BLaER1 (cell line): Measurements from ENCODE around the gene SLC39A13.
A peak's percentile ranks its signal among the peaks of the same experiment; 100 is the strongest.

Experiments
- H3K27ac ChIP-seq: shearing (Covaris generic); formaldehyde crosslinking; 2 replicates; pipeline ENCODE4 v1.8.1; 2022
- H3K27me3 ChIP-seq: shearing (Covaris generic); formaldehyde crosslinking; 2 replicates; pipeline ENCODE4 v1.8.1; 2022
- H3K36me3 ChIP-seq: shearing (Covaris generic); formaldehyde crosslinking; 2 replicates; pipeline ENCODE4 v1.8.1; 2022
- H3K4me1 ChIP-seq: shearing (Covaris generic); formaldehyde crosslinking; 2 replicates; pipeline ENCODE4 v1.8.1; 2022
- H3K4me2 ChIP-seq: shearing (Covaris generic); formaldehyde crosslinking; 2 replicates; pipeline ENCODE4 v1.8.1; 2022
- H3K4me3 ChIP-seq: shearing (Covaris generic); formaldehyde crosslinking; 2 replicates; pipeline ENCODE4 v1.8.1; 2022
- H3K9ac ChIP-seq: shearing (Covaris generic); formaldehyde crosslinking; 2 replicates; pipeline ENCODE4 v1.8.1; 2022
- H3K9me3 ChIP-seq: shearing (Covaris generic); formaldehyde crosslinking; 2 replicates; pipeline ENCODE4 v1.8.1; 2022
- H4K20me1 ChIP-seq: shearing (Covaris generic); formaldehyde crosslinking; 2 replicates; pipeline ENCODE4 v1.8.1; 2022
- Cebpa-rat ChIP-seq: shearing (Covaris generic); IDR thresholded peaks from 2 replicates; pipeline ENCODE4 v1.8.1; 2022

Gene SLC39A13

GRCh38 chr11:47391077-47391583, 17.3 kb upstream of the SLC39A13 start:
- Histone ChIP-seq H3K4me2 (peak overlapping the region; percentile 91), H3K4me3 (no peak overlapping the region), H4K20me1 (no peaks in the 10 kb centered on the region), H3K27me3 (no peaks in the 10 kb centered on the region), H3K27ac (peak overlapping the region; percentile 100), H3K4me1 (peaks cover 77% of the 10 kb centered on the region), H3K9me3 (no peaks in the 10 kb centered on the region), H3K36me3 (no peaks in the 10 kb centered on the region), H3K9ac (peak overlapping the region; percentile 94; the same call in 1 of the 2 replicates)
- no peak for TF ChIP-seq Cebpa-rat

DNA sequence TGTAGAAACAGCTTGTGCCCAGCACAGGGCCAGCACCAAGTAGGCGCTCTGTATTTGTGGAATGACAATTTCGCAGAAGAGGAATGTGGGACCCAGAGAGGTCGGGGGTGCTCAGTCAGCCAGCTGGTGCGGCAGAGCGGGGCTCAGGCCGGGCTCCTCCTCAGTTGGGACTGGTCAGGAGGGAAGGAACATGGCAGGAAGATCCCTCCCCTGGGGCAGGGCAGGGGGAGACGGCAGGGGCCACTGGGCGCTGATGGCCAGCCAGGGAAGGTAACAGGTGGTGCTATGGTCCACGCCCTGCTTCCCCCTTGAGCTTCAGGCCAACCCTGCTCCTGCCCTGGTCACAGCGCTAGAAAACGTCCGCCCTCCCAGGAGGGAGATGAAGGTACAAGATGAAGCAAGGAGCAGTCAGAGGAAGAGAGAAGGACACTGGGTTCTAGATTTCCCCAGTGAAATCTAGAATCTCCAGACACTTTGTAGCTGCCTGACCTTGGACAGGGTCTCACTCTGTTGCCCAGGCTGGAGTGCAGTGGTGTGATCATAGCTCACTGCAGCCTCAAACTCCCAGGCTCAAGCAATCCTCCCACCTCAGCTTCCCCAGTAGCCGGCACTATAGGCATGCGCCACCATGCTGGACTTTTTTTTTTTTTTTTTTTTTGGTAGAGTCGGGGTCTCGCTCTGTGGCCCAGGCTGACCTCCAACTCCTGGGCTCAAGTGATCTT, 16.5 kb upstream of the SLC39A13 start:
- Histone ChIP-seq H3K9me3 (no peaks in the 10 kb centered on the region), H3K4me3 (no peak overlapping the region), H3K36me3 (no peaks in the 10 kb centered on the region), H3K4me1 (peaks cover 84% of the 10 kb centered on the region), H3K27ac (peak overlapping the region; percentile 100), H3K4me2 (peak overlapping the region; percentile 91), H3K27me3 (no peaks in the 10 kb centered on the region), H4K20me1 (no peaks in the 10 kb centered on the region), H3K9ac (peak overlapping the region; percentile 94)
- TF ChIP-seq Cebpa-rat: no peak

- TF ChIP-seq Cebpa-rat: no peak
- H3K9me3 ChIP-seq: no peaks in the 10 kb centered on the region
- H3K9ac ChIP-seq: peak overlapping the region; percentile 94
- no peaks in the 10 kb centered on the region for H3K27me3 ChIP-seq
- H4K20me1 ChIP-seq: no peaks in the 10 kb centered on the region
- peak overlapping the region; percentile 8; the same call in 1 of the 2 replicates for H3K4me3 ChIP-seq
- H3K4me1 ChIP-seq: peaks cover 92% of the 10 kb centered on the region
- H3K27ac ChIP-seq: peak overlapping the region; percentile 100
- H3K36me3 ChIP-seq: no peaks in the 10 kb centered on the region
- H3K4me2 ChIP-seq: peak overlapping the region; percentile 91
Observed at GRCh38 chr11:47392546-47393162, 15.7 kb upstream of the SLC39A13 start.

- no peaks in the 10 kb centered on the region for H3K36me3 ChIP-seq
- H3K4me1 ChIP-seq: peaks cover 93% of the 10 kb centered on the region
- no peaks in the 10 kb centered on the region for H4K20me1 ChIP-seq
- H3K27ac ChIP-seq: peak overlapping the region; percentile 100
- peak overlapping the region; percentile 47 for H3K4me3 ChIP-seq
- H3K4me2 ChIP-seq: peak overlapping the region; percentile 91
- no peaks in the 10 kb centered on the region for H3K27me3 ChIP-seq
- H3K9ac ChIP-seq: peak overlapping the region; percentile 94
- H3K9me3 ChIP-seq: no peaks in the 10 kb centered on the region
- TF ChIP-seq Cebpa-rat: no peak
Observed at GRCh38 chr11:47393163-47394049, 15.0 kb upstream of the SLC39A13 start.

GRCh38 chr11:47394050-47394321, 14.4 kb upstream of the SLC39A13 start:
- Histone ChIP-seq H3K9me3 (no peaks in the 10 kb centered on the region), H3K27ac (peak overlapping the region; percentile 100), H3K27me3 (no peaks in the 10 kb centered on the region), H3K4me1 (peaks cover 97% of the 10 kb centered on the region), H3K36me3 (no peaks in the 10 kb centered on the region), H3K9ac (peak overlapping the region; percentile 94), H3K4me3 (peak overlapping the region; percentile 59; the same call in 1 of the 2 replicates), H4K20me1 (no peaks in the 10 kb centered on the region), H3K4me2 (peak overlapping the region; percentile 91)
- TF ChIP-seq Cebpa-rat: no peak

- Histone ChIP-seq H3K4me3 (peak overlapping the region; percentile 59), H3K9me3 (no peaks in the 10 kb centered on the region), H3K36me3 (no peaks in the 10 kb centered on the region), H3K9ac (peak overlapping the region; percentile 94), H4K20me1 (no peaks in the 10 kb centered on the region), H3K27me3 (no peaks in the 10 kb centered on the region), H3K4me2 (peak overlapping the region; percentile 91), H3K27ac (peak overlapping the region; percentile 100), H3K4me1 (peaks cover 97% of the 10 kb centered on the region)
- TF ChIP-seq Cebpa-rat: peak; percentile 96
Observed at GRCh38 chr11:47394322-47395222, 13.8 kb upstream of the SLC39A13 start.

DNA sequence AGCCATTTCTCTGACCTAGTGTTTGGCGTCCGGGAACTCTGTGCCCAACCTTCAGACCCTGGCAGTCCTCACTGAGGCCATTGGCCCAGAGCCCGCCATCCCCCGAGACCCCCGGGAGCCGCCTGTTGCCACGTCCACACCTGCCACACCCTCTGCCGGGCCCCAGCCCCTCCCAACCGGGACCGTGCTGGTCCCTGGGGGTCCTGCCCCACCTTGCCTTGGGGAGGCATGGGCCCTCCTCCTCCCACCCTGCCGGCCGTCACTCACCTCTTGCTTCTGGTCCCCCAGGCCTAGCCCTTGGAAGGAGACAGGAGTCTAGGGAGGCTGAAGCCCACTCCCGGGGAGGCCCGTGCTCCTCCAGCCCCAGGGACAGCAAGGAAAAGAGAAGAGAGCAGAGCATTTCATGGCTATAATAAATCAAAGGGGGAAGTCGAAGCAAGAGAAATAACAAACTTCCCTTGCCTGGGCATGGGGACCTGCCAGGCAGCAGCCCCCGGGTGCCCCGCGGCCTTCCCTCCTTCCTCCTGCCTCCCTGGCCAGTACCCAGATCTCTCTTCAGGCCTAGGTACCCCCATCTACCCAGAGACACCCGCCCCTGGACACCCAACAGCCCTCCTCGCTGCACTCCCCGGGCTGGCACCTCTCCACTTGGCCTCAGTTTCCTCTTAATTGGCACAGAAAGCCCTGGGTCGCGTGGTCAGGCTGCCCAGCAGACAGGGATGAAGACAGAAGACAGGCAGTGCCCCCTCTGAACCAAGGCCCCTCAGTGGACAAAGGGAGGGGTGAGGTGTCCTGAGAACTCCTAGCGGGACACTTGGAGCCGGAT, 13.0 kb upstream of the SLC39A13 start:
- peak overlapping the region; percentile 94 for H3K9ac ChIP-seq
- H3K27ac ChIP-seq: peak overlapping the region; percentile 100
- H3K4me1 ChIP-seq: peaks cover 95% of the 10 kb centered on the region
- no peaks in the 10 kb centered on the region for H4K20me1 ChIP-seq
- H3K36me3 ChIP-seq: no peaks in the 10 kb centered on the region
- H3K4me2 ChIP-seq: peak overlapping the region; percentile 91
- no peak for TF ChIP-seq Cebpa-rat
- peak overlapping the region; percentile 59 for H3K4me3 ChIP-seq
- H3K9me3 ChIP-seq: no peaks in the 10 kb centered on the region
- no peaks in the 10 kb centered on the region for H3K27me3 ChIP-seq

GRCh38 chr11:47396049-47396320, 12.4 kb upstream of the SLC39A13 start:
- Histone ChIP-seq H3K4me3 (no peak overlapping the region; the same call in 1 of the 2 replicates), H3K9ac (peak overlapping the region; percentile 94), H3K36me3 (no peaks in the 10 kb centered on the region), H3K9me3 (no peaks in the 10 kb centered on the region), H3K27ac (peak overlapping the region; percentile 100), H3K27me3 (no peaks in the 10 kb centered on the region), H3K4me2 (peak overlapping the region; percentile 91), H4K20me1 (no peaks in the 10 kb centered on the region), H3K4me1 (peaks cover 97% of the 10 kb centered on the region)
- no peak for TF ChIP-seq Cebpa-rat
